ENCODE results near the gene CCDC54. TPM values are rescaled to one million over a fixed set of nuclear protein-coding genes. Genes with fewer than 3 reads are reported as not detected.

The CCDC54 gene
- polyA plus RNA-seq, 3 donors = 0.11 to 0.25 (median 0.14) TPM

Other genes starting within 250 kb of the CCDC54 start
- 10 to 100 TPM; 63.8 to 72.0 (median 69.0) TPM for gene BBX, start 145.5 kb downstream of the CCDC54 start, polyA plus RNA-seq (ENCODE audit: insufficient read length in 3 of 3)